SU-DHL-6 (cell line): Measurements from ENCODE around the gene LHX2.

Experiments
- H2AFZ ChIP-seq: fragments of 200-600 bp; sonication (generic); 2 replicates; pipeline ENCODE4 v1.6.1; 2014; ENCODE audit warnings: low read depth, mild to moderate bottlenecking, moderate library complexity, mixed read lengths, antibody characterized with exemption, low read length; ENCODE audit not compliant: severe bottlenecking
- H3F3A ChIP-seq: fragments of 200-600 bp; shearing (Covaris generic); 2 replicates; pipeline ENCODE4 v1.6.0; 2016; ENCODE audit warnings: antibody characterized with exemption, mild to moderate bottlenecking; ENCODE audit not compliant: insufficient read depth
- H3K27ac ChIP-seq: fragments of 200-600 bp; sonication (generic); 2 replicates; pipeline ENCODE4 v1.5.1; 2016; ENCODE audit warnings: low read depth, mild to moderate bottlenecking, low read length, moderate library complexity, mixed read lengths
- H3K27me3 ChIP-seq: fragments of 200-600 bp; sonication (generic), shearing (Covaris generic); 2 replicates; pipeline ENCODE4 v1.6.0; 2014; ENCODE audit warnings: mild to moderate bottlenecking, low read length
- H3K36me3 ChIP-seq: fragments of 200-600 bp; sonication (generic); 2 replicates; pipeline ENCODE4 v1.6.1; 2014; ENCODE audit warnings: mild to moderate bottlenecking, low read length, mixed read lengths
- H3K4me2 ChIP-seq: fragments of 300-600, 200-600 bp; shearing (Covaris generic), sonication (generic); 2 replicates; pipeline ENCODE4 v1.6.0; 2014; ENCODE audit warnings: low read length, low read depth, mild to moderate bottlenecking; ENCODE audit not compliant: poor library complexity, severe bottlenecking
- H3K4me3 ChIP-seq: fragments of 200-600 bp; sonication (generic); 2 replicates; pipeline ENCODE4 v1.5.1; 2014; ENCODE audit warnings: antibody characterized with exemption, low read length, mild to moderate bottlenecking, mixed read lengths; ENCODE audit not compliant: insufficient read depth, poor library complexity, severe bottlenecking
- H3K79me2 ChIP-seq: fragments of 200-600 bp; sonication (generic); 2 replicates; pipeline ENCODE4 v1.6.1; 2014; ENCODE audit warnings: mild to moderate bottlenecking, low read length, moderate library complexity; ENCODE audit not compliant: insufficient read depth
- H3K9ac ChIP-seq: fragments of 200-600 bp; sonication (generic); 2 replicates; pipeline ENCODE4 v1.7.0; 2014; ENCODE audit warnings: mild to moderate bottlenecking, low read length
- H3K9me2 ChIP-seq: fragments of 200-600 bp; sonication (generic); replicated peaks from 2 replicates; pipeline ENCODE4 v1.6.1; 2014; ENCODE audit warnings: low read length; ENCODE audit not compliant: insufficient read depth
- H3K9me3 ChIP-seq: fragments of 200-600 bp; sonication (generic); 2 replicates; pipeline ENCODE4 v1.6.1; 2014; ENCODE audit warnings: low read length, mixed read lengths; ENCODE audit not compliant: insufficient read depth
- H4K20me1 ChIP-seq: fragments of 200-600 bp; sonication (generic); 2 replicates; pipeline ENCODE4 v1.6.1; 2014; ENCODE audit warnings: low read depth, mild to moderate bottlenecking, antibody characterized with exemption, low read length, moderate library complexity, mixed read lengths
- CTCF ChIP-seq: fragments of 200-600 bp; sonication (generic); IDR thresholded peaks from one replicate; pipeline ENCODE4 v1.5.1; 2017; ENCODE audit warnings: antibody characterized with exemption, mild to moderate bottlenecking, low read length, moderate library complexity; ENCODE audit not compliant: insufficient read depth, poor library complexity, severe bottlenecking
- EZH2phosphoT487 ChIP-seq: fragments of 200-600 bp; sonication (generic), shearing (Covaris generic); conservative IDR thresholded peaks from 2 replicates; pipeline ENCODE4 v1.6.1; 2018; ENCODE audit warnings: mild to moderate bottlenecking, antibody characterized with exemption, low read length, moderate library complexity, mixed read lengths

Gene LHX2

GRCh38 chr9:124054582-124055227, 43.1 kb downstream of the LHX2 start:
- H3K79me2 ChIP-seq = no peaks in the 10 kb centered on the region
- H3K4me2 ChIP-seq = no peak overlapping the region
- no peak overlapping the region for H3K27ac ChIP-seq
- peaks cover 12% of the 10 kb centered on the region; the same call in 1 of the 2 replicates for H3K9me3 ChIP-seq
- no peaks in the 10 kb centered on the region; the same call in 1 of the 2 replicates for H3K36me3 ChIP-seq
- no peaks in the 10 kb centered on the region for H4K20me1 ChIP-seq
- no peak for TF ChIP-seq EZH2phosphoT487
- no peak for TF ChIP-seq CTCF
- no peaks in the 10 kb centered on the region for H3F3A ChIP-seq
- H3K9me2 ChIP-seq = no peaks in the 10 kb centered on the region
- no peak overlapping the region for H3K9ac ChIP-seq
- H3K4me3 ChIP-seq = no peak overlapping the region
- H3K27me3 ChIP-seq = peaks cover 3% of the 10 kb centered on the region; the same call in 1 of the 2 replicates
- no peak overlapping the region for H2AFZ ChIP-seq

- H3K9me2 ChIP-seq = no peaks in the 10 kb centered on the region
- no peak overlapping the region for H3K27ac ChIP-seq
These were observed 49.5 kb downstream of the LHX2 start for GRCh38 chr9:124060844-124061605.

GRCh38 chr9:124062172-124062571, 50.6 kb downstream of the LHX2 start:
- H3K79me2 ChIP-seq = no peaks in the 10 kb centered on the region
- no peak overlapping the region for H3K4me2 ChIP-seq
- H3F3A ChIP-seq = no peaks in the 10 kb centered on the region
- H3K27me3 ChIP-seq = no peaks in the 10 kb centered on the region
- TF ChIP-seq CTCF = peak; percentile 34
- TF ChIP-seq EZH2phosphoT487 = no peak
- no peak overlapping the region for H3K4me3 ChIP-seq
- H3K27ac ChIP-seq = no peak overlapping the region
- no peaks in the 10 kb centered on the region for H3K36me3 ChIP-seq
- no peaks in the 10 kb centered on the region for H3K9me2 ChIP-seq
- no peak overlapping the region for H3K9ac ChIP-seq
- H2AFZ ChIP-seq = no peak overlapping the region
- no peaks in the 10 kb centered on the region for H4K20me1 ChIP-seq
- H3K9me3 ChIP-seq = no peaks in the 10 kb centered on the region

More at GRCh38 chr9:124060844-124061605, 49.5 kb downstream of the LHX2 start:
- Histone ChIP-seq H4K20me1 (no peaks in the 10 kb centered on the region), H3K27me3 (no peaks in the 10 kb centered on the region), H3K79me2 (no peaks in the 10 kb centered on the region), H3K9ac (no peak overlapping the region), H3F3A (no peaks in the 10 kb centered on the region), H3K36me3 (no peaks in the 10 kb centered on the region), H3K9me3 (no peaks in the 10 kb centered on the region), H3K4me2 (no peak overlapping the region), H2AFZ (no peak overlapping the region), H3K4me3 (no peak overlapping the region)
- TF ChIP-seq CTCF = no peak
- no peak for TF ChIP-seq EZH2phosphoT487
